K562 (cell line): Measurements from ENCODE around the gene RNU6-1. TPM values are rescaled to one million over a fixed set of nuclear protein-coding genes. Genes with fewer than 3 reads are reported as not detected.

Experiments
- CHD1 ChIP-seq: fragments of 200-600 bp; sonication (generic); IDR thresholded peaks from one replicate; pipeline ENCODE4 v1.6.1; 2012; ENCODE audit warnings: mild to moderate bottlenecking, moderate library complexity, low read length, inconsistent platforms
- CREB5 ChIP-seq: fragments of 250-450 bp; sonication (Bioruptor Pico); IDR thresholded peaks from 2 replicates; pipeline ENCODE4 v1.5.0; 2020; ENCODE audit warnings: mild to moderate bottlenecking
- HLTF ChIP-seq: fragments of 450-650 bp; IDR thresholded peaks from 2 replicates; pipeline ENCODE4 v1.6.1; 2016
- HOMEZ ChIP-seq: fragments of 250-450 bp; sonication (Bioruptor Pico); IDR thresholded peaks from 2 replicates; pipeline ENCODE4 v1.4.0; 2020; ENCODE audit warnings: mild to moderate bottlenecking, moderate library complexity
- KDM1A ChIP-seq, 2 experiments: fragments of 450-650 bp; IDR thresholded peaks; 2 replicates each; pipeline ENCODE4 v1.6.1; 2016; ENCODE audit warnings: mild to moderate bottlenecking in 2 of 2
- MECOM ChIP-seq: fragments of 250-450 bp; sonication (Bioruptor Pico); IDR thresholded peaks from 2 replicates; pipeline ENCODE4 v1.8.0; 2022; ENCODE audit warnings: inconsistent platforms
- NCOA6 ChIP-seq: fragments of 450-650 bp; IDR thresholded peaks from 2 replicates; pipeline ENCODE4 v1.6.1; 2017; ENCODE audit warnings: mild to moderate bottlenecking
- NFE2 ChIP-seq: IDR thresholded peaks from 2 replicates; pipeline ENCODE4 v1.6.1; 2014; ENCODE audit warnings: antibody characterized with exemption, low read depth
- NFXL1 ChIP-seq: fragments of 450-650 bp; formaldehyde crosslinking; IDR thresholded peaks from 2 replicates; pipeline ENCODE4 v1.4.0; 2021; ENCODE audit warnings: mild to moderate bottlenecking
- POLR2G ChIP-seq: fragments of 200-400 bp; formaldehyde crosslinking; IDR thresholded peaks from 2 replicates; pipeline ENCODE4 v1.6.1; 2017; ENCODE audit warnings: low read depth, mild to moderate bottlenecking, antibody characterized with exemption, low read length, moderate library complexity
- RBM34 ChIP-seq: fragments of 200-400 bp; formaldehyde crosslinking; IDR thresholded peaks from 2 replicates; pipeline ENCODE4 v1.6.1; 2018; ENCODE audit warnings: low read length, borderline replicate concordance; ENCODE audit not compliant: insufficient read depth
- ZBTB12 ChIP-seq: fragments of 250-450 bp; sonication (Bioruptor Pico); IDR thresholded peaks from 2 replicates; pipeline ENCODE4 v1.4.0; 2020
- ZNF449 ChIP-seq: fragments of 250-450 bp; sonication (Bioruptor Pico); IDR thresholded peaks from 2 replicates; pipeline ENCODE4 v1.8.0; 2022; ENCODE audit warnings: moderate library complexity, mild to moderate bottlenecking, inconsistent platforms
- ZNF609 ChIP-seq: sonication (generic); formaldehyde crosslinking; IDR thresholded peaks from 2 replicates; pipeline ENCODE4 v1.8.1; 2023; ENCODE audit warnings: missing genetic modification reagents, mild to moderate bottlenecking, borderline replicate concordance
- ZNF655 ChIP-seq: fragments of 250-450 bp; sonication (Bioruptor Pico); IDR thresholded peaks from 2 replicates; pipeline ENCODE4 v1.5.0; 2021
- polyA plus RNA-seq, 8 experiments: library from polyadenylated mRNA; depleted of rRNA in 4 of 8; stranded (reverse) in 5 of 8; unstranded in 3 of 8; fragments of >200 nt; fragmentation: Nextera tagmentation in 2 of 8; fragmentation: Illumina TruSeq in 1 of 8; extraction: Ambion mirVana in 2 of 8; extraction: Trizol in 1 of 8; gene quantifications; 2 replicates each; pipeline versions ENCODE4 v1.2.1 to v1.2.3, GENCODE V29; 2011 to 2014; ENCODE audit warnings: inconsistent platforms in 1 of 8, missing spikeins in 1 of 8
- total RNA-seq, 7 experiments: library from RNA; depleted of rRNA in 6 of 7; stranded (reverse); fragments of >200 nt in 6 of 7; fragmentation: Illumina TruSeq in 2 of 7; extraction: Trizol in 2 of 7; gene quantifications; 2 replicates each; pipeline versions ENCODE4 v1.2.1 to v1.2.3, GENCODE V29; 2011 to 2021; ENCODE audit warnings: low replicate concordance in 1 of 7

RNU6-1 gene
- total and polyA plus RNA-seq, 9 of the 15 experiments (the other 6 are each of a cell fraction or from before 2014, with no cell fraction given), result not detected

- no peak for TF ChIP-seq ZNF655
- peak; percentile 7; the same call in 1 of the 2 replicates for TF ChIP-seq NFE2
- TF ChIP-seq POLR2G, result peak; percentile 84
- no peak for TF ChIP-seq ZBTB12 (CRISPR knock-in tag)
- TF ChIP-seq HOMEZ (CRISPR knock-in tag), result no peak
- TF ChIP-seq ZNF609 (CRISPR knock-in tag), result no peak
- TF ChIP-seq MECOM (CRISPR knock-in tag), result no peak
- TF ChIP-seq NFXL1 (CRISPR knock-in tag), result no peak
- peak in 1 of 2 experiments; percentile 42; a peak in 2 of 4 replicates for TF ChIP-seq KDM1A (IDR thresholded peaks at IDR 0.05)
- no peak for TF ChIP-seq NCOA6
- no peak for TF ChIP-seq HLTF
- no peak for TF ChIP-seq CREB5 (CRISPR knock-in tag)
- TF ChIP-seq ZNF449 (CRISPR knock-in tag), result no peak
- TF ChIP-seq RBM34, result no peak
- no peak for TF ChIP-seq CHD1
Observed at GRCh38 chr15:67884514-67885174, 44.8 kb upstream of the RNU6-1 start (continued).
